GM06990 (cell line): ENCODE measurements around the gene PPP3CA.

ENCODE experiments used
- DNase-seq: peaks from one replicate; pipeline ENCODE4 v3.0.0-alpha.2; 2011; ENCODE audit not compliant: insufficient read length; ENCODE audit errors: extremely low read depth
- H3K27me3 ChIP-seq: replicated peaks from 2 replicates; pipeline ENCODE4 v1.6.0; 2011; ENCODE audit warnings: low read length; ENCODE audit not compliant: control insufficient read depth, insufficient read depth
- H3K36me3 ChIP-seq: 2 replicates; pipeline ENCODE4 v1.5.1; 2011; ENCODE audit warnings: low read length; ENCODE audit not compliant: control insufficient read depth, insufficient read depth
- H3K4me3 ChIP-seq: replicated peaks from 2 replicates; pipeline ENCODE4 v1.5.1; 2011; ENCODE audit warnings: low read depth, mild to moderate bottlenecking, control low read depth, low read length
- TF ChIP-seq, protein P1 (sequence below): IDR thresholded peaks from 2 replicates; pipeline ENCODE4 v1.5.1; 2011; ENCODE audit warnings: low read length, control low read depth, mild to moderate bottlenecking, inconsistent platforms; ENCODE audit not compliant: insufficient read depth, poor library complexity, severe bottlenecking

Gene PPP3CA

GRCh38 chr4:101280866-101281600 is 66.3 kb downstream of the PPP3CA start:
- Histone ChIP-seq H3K4me3 (no peak overlapping the region), H3K36me3 (no peaks in the 10 kb centered on the region), H3K27me3 (no peaks in the 10 kb centered on the region)
- TF ChIP-seq, protein P1, sequence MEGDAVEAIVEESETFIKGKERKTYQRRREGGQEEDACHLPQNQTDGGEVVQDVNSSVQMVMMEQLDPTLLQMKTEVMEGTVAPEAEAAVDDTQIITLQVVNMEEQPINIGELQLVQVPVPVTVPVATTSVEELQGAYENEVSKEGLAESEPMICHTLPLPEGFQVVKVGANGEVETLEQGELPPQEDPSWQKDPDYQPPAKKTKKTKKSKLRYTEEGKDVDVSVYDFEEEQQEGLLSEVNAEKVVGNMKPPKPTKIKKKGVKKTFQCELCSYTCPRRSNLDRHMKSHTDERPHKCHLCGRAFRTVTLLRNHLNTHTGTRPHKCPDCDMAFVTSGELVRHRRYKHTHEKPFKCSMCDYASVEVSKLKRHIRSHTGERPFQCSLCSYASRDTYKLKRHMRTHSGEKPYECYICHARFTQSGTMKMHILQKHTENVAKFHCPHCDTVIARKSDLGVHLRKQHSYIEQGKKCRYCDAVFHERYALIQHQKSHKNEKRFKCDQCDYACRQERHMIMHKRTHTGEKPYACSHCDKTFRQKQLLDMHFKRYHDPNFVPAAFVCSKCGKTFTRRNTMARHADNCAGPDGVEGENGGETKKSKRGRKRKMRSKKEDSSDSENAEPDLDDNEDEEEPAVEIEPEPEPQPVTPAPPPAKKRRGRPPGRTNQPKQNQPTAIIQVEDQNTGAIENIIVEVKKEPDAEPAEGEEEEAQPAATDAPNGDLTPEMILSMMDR = no peak
- no peak for DNase-seq

GRCh38 chr4:101279377-101279871 is 67.9 kb downstream of the PPP3CA start:
- peak; percentile 9 for DNase-seq
- Histone ChIP-seq H3K27me3 (no peaks in the 10 kb centered on the region), H3K4me3 (no peak overlapping the region), H3K36me3 (no peaks in the 10 kb centered on the region)
- TF ChIP-seq, protein P1 = no peak

DNA sequence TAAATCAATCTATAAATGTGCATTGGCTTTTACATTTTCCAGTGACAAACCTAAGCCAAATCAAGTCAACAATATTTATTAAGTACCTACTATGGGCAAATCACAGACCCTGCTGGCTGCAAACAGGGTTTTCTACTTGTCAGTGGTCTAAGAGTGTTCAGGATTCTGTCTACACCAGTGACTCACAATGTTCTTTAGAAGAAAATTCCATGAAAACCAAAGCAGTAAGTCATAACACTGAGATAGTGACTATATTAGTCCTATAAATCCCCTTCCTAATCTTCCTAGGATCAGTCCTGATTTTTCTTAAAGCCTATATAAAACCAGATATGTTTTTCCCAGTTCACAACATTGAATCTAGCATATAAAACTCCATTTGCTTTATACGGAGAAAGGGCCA is 69.7 kb downstream of the PPP3CA start:
- TF ChIP-seq, protein P1 = no peak

GRCh38 chr4:101276661-101277060 is 70.7 kb downstream of the PPP3CA start:
- DNase-seq = no peak
- TF ChIP-seq, protein P1 = no peak
- no peak overlapping the region for H3K4me3 ChIP-seq
- no peaks in the 10 kb centered on the region for H3K27me3 ChIP-seq
- H3K36me3 ChIP-seq = no peaks in the 10 kb centered on the region

More for the DNA sequence above, 69.7 kb downstream of the PPP3CA start:
- Histone ChIP-seq H3K36me3 (no peaks in the 10 kb centered on the region), H3K4me3 (no peak overlapping the region), H3K27me3 (no peaks in the 10 kb centered on the region)
- no peak for DNase-seq

DNA sequence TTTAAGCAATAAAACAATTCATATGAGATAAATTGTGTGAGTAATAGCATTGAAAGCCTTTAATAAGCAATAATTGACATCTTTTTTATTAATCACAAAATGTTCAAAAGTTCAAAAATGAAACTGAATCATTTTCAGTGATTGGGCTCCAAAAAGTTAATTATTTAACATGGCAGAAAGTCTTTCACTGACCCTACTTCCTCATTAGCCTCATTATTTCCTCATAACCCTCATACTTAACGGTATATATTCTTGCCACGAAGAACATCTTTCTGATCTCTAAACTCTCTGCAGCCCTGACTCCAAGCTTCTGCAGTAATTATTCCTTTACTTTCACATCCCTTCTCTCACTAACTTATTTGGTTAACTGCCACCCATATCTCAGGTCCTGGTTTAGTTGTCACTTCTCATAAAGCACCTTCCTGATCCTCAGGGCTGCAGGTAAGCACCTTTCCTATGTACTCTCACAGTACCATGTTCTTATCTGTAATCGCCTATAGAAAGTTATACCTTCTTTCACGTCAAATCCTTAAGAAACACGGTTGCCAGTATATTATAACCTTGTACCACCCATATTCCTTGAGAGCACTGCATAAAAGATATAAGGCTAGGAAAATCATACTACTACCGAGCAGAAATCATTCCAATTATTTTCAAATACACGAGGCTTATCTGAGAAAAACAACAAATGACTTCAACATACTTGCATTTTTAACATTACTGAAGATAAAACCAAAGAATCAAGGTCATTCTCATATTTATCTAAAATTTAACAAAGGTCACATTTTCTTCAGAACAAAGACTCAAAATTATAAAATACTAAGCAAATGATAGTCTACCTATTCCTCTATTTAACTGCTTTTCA is 72.2 kb downstream of the PPP3CA start:
- Histone ChIP-seq H3K27me3 (no peaks in the 10 kb centered on the region), H3K4me3 (no peak overlapping the region), H3K36me3 (no peaks in the 10 kb centered on the region)
- TF ChIP-seq, protein P1 = no peak
- DNase-seq = no peak
